H1 (cell line): ENCODE measurements around the gene TESMIN. TPM values are rescaled to one million over a fixed set of nuclear protein-coding genes. Genes with fewer than 3 reads are reported as not detected.

ENCODE experiments used
- SIN3A ChIP-seq, 2 experiments: IDR thresholded peaks in 1 of 2; conservative IDR thresholded peaks in 1 of 2; 2 replicates each; pipeline ENCODE4 v1.6.1; 2011 to 2012; ENCODE audit warnings: low read length in 2 of 2, improper control_type of control experiment in 1 of 2, low read depth in 1 of 2, mild to moderate bottlenecking in 1 of 2
- polyA plus RNA-seq, 7 experiments: library from polyadenylated mRNA; depleted of rRNA in 3 of 7; stranded (reverse) in 5 of 7; unstranded in 2 of 7; fragments of >200 nt in 5 of 7; fragments of 200-250 nt in 2 of 7; gene quantifications; 1 replicate in 5 of 7; 2 replicates in 1 of 7; 4 replicates in 1 of 7; pipeline versions ENCODE4 v1.2.1 to v1.2.3, GENCODE V29; 2011 to 2013; ENCODE audit warnings: missing spikeins in 2 of 7, mixed read lengths in 2 of 7
- total RNA-seq: library from RNA; stranded (reverse); fragmentation: NEBNext Ultra II Directional; extraction: Animal tissue kit (Norgen Biotek cat#: 25700); gene quantifications from 2 replicates; pipeline ENCODE4 v1.2.1, GENCODE V29; 2021

The TESMIN gene
- total and polyA plus RNA-seq, 2 of the 8 experiments (the other 6 are each of a cell fraction or from before 2014, with no cell fraction given) = 22.6 to 61.1 TPM

- no peak for TF ChIP-seq SIN3A (conservative IDR thresholded peaks at IDR 0.05 in 1 of 2, IDR thresholded peaks at IDR 0.05 in 1 of 2; ENCODE audit: low read depth in 1 of 2, low read length in 2 of 2)
Observed at GRCh38 chr11:68687986-68688385, 63.3 kb downstream of the TESMIN start (continued).
